Neural cell (in vitro differentiated cells): ENCODE results near the gene CPA3.

ENCODE experiments used
- CTCF ChIP-seq: fragments of 450-650 bp; IDR thresholded peaks from 2 replicates; pipeline ENCODE4 v1.5.1; 2014; ENCODE audit warnings: antibody characterized with exemption, mild to moderate bottlenecking, moderate library complexity; ENCODE audit not compliant: poor library complexity, severe bottlenecking
- EP300 ChIP-seq: fragments of 450-650 bp; conservative IDR thresholded peaks from 2 replicates; pipeline ENCODE4 v1.6.1; 2014; ENCODE audit warnings: antibody characterized with exemption, mild to moderate bottlenecking, moderate library complexity; ENCODE audit not compliant: poor library complexity, severe bottlenecking
- EZH2 ChIP-seq: fragments of 200-600, 300-800 bp; shearing (Covaris generic), sonication (generic); IDR thresholded peaks from 2 replicates; pipeline ENCODE4 v1.6.1; 2014; ENCODE audit warnings: antibody characterized with exemption, low read length, borderline replicate concordance, mild to moderate bottlenecking; ENCODE audit not compliant: insufficient read depth, poor library complexity, severe bottlenecking
- MXI1 ChIP-seq: fragments of 450-650 bp; conservative IDR thresholded peaks from 2 replicates; pipeline ENCODE4 v1.6.1; 2014; ENCODE audit warnings: antibody characterized with exemption, mild to moderate bottlenecking; ENCODE audit not compliant: poor library complexity, severe bottlenecking
- POLR2AphosphoS5 ChIP-seq: IDR thresholded peaks from 2 replicates; pipeline ENCODE4 v1.6.1; 2012
- REST ChIP-seq: IDR thresholded peaks from 2 replicates; pipeline ENCODE4 v1.6.1; 2012; ENCODE audit warnings: borderline replicate concordance
- TAF1 ChIP-seq: IDR thresholded peaks from 2 replicates; pipeline ENCODE4 v1.6.1; 2012; ENCODE audit warnings: low read depth

- TF ChIP-seq CTCF (no peak), REST (no peak), TAF1 (no peak), EP300 (no peak), POLR2AphosphoS5 (no peak), EZH2 (no peak), MXI1 (no peak)
Observed at GRCh38 chr3:148840451-148840850, 24.6 kb upstream of the CPA3 start.
